HG03196 (cell line): ENCODE results near the gene EIF1B.

ENCODE experiments used
- ATAC-seq: cut with Tn5 transposase; IDR thresholded peaks from one replicate; pipeline ENCODE4 v1.9.1; 2021; ENCODE audit not compliant: unreplicated experiment

The EIF1B gene

GRCh38 chr3:40308725-40309417 is 636 bp upstream of the EIF1B start:
- no peak for ATAC-seq

- ATAC-seq = peak; percentile 31
Measured at GRCh38 chr3:40309925-40310695, 603 bp downstream of the EIF1B start.

- no peak for ATAC-seq
Measured at GRCh38 chr3:40310705-40311104, 1.2 kb downstream of the EIF1B start.

- no peak for ATAC-seq
Measured at GRCh38 chr3:40312661-40313226, 3.2 kb downstream of the EIF1B start.

- no peak for ATAC-seq
Measured at GRCh38 chr3:40313975-40314860, 4.7 kb downstream of the EIF1B start.

GRCh38 chr3:40317061-40317855 is 7.8 kb downstream of the EIF1B start:
- ATAC-seq = peak; percentile 52

- ATAC-seq = no peak
Measured at GRCh38 chr3:40321818-40322217, 12.3 kb downstream of the EIF1B start.

- ATAC-seq = no peak
Measured at GRCh38 chr3:40323946-40324345, 14.4 kb downstream of the EIF1B start.

GRCh38 chr3:40324621-40325020 is 15.1 kb downstream of the EIF1B start:
- no peak for ATAC-seq

GRCh38 chr3:40325465-40325864 is 16.0 kb downstream of the EIF1B start:
- ATAC-seq = no peak

GRCh38 chr3:40328374-40328773 is 18.9 kb downstream of the EIF1B start:
- no peak for ATAC-seq

- ATAC-seq = no peak
Measured at GRCh38 chr3:40329071-40329470, 19.6 kb downstream of the EIF1B start.

GRCh38 chr3:40332684-40333083 is 23.2 kb downstream of the EIF1B start:
- ATAC-seq = no peak

- no peak for ATAC-seq
Measured at GRCh38 chr3:40333416-40333815, 23.9 kb downstream of the EIF1B start.

- no peak for ATAC-seq
Measured at GRCh38 chr3:40333852-40334251, 24.3 kb downstream of the EIF1B start.

- no peak for ATAC-seq
Measured at GRCh38 chr3:40336101-40336500, 26.6 kb downstream of the EIF1B start.

- ATAC-seq = no peak
Measured at GRCh38 chr3:40336511-40337135, 27.1 kb downstream of the EIF1B start.

GRCh38 chr3:40337136-40338108 is 27.9 kb downstream of the EIF1B start:
- ATAC-seq = no peak

GRCh38 chr3:40339871-40340270 is 30.4 kb downstream of the EIF1B start:
- ATAC-seq = no peak
